NCI-H345 treated with DMSO at 0.1 percent for 48 hours (cell line): Measurements from ENCODE around the gene CCM2L.

Experiments
- DNase-seq: peaks from one replicate; lab custom pipeline; 2025; ENCODE audit not compliant: unreplicated experiment; lab: John Stamatoyannopoulos, UW

Gene CCM2L

GRCh38 chr20:31992086-31992485, 18.2 kb upstream of the CCM2L start:
- no peak for DNase-seq

DNA sequence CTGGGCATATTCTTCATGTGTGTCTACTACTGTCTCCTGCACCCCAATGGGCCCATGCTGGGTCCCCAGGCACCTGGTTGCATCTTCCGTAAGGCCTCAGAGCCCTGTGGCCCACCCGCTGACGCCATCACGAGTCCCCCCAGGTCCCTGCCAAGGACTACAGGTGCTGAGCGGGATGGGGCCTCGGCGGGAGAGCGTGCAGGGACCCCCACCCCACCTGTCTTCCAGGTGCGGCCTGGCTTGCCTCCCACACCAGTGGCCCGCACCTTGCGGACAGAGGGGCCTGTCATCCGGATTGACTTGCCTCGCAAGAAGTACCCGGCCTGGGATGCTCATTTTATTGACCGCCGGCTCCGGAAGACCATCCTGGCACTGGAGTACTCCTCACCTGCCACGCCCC, 13.2 kb upstream of the CCM2L start:
- DNase-seq: no peak

- no peak for DNase-seq
These were observed 12.0 kb upstream of the CCM2L start for GRCh38 chr20:31998246-31998645.

DNA sequence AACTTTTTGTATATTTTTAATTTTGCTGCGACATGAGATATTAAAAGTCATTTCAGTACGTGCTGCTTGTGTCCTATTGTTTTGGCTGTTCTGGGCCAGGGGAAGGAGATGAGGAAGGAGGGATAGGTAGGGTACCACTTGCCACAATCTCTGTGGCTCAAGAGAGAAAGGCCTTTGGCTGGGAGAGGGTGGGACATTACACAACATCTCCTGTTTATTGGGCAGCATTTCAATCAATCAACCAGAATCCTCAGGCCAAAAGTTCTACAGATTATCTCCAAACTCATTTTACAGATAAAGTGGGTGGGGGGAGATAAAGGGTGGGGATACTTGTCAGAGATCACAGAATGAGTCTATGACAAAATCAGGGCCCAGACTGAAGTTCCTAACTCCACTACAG, 6.9 kb upstream of the CCM2L start:
- DNase-seq: no peak

DNA sequence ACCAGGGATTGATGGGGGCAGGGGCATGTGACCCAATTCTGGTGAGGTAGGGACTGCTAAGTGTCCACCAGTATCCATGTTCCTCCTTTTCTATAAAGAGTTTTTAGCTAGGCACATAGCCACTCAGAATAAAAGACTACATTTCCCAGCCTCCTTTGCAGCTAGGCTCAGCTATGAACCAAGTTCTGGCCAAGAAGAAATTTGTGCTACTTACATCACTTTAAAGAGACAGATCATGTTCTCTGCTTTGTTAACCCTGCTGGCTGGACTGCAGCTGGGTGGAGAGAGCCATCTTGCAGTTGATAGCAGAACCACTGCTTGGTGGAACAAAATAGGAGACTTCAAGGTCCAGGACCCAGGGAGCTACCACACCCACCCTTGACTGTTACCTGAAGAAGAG, 5.3 kb upstream of the CCM2L start:
- no peak for DNase-seq

DNA sequence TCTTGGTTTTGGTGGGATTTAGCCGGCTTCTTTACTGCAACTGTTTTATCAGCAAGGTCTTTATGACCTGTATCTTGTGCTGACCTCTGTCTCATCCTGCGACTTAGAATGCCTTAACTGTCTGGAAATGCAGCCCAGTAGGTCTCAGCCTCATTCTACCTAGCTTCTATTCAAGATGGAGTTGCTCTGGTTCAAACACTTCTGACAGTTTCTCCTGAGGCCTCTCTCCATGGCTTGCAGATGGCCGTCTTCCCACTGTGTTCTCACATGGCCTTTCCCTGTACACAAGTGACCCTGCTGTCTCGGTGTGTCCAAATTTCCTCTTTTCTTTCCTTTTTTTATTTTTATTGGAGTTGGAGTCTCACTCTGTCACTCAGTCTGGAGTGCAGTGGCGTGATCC, 4.2 kb upstream of the CCM2L start:
- no peak for DNase-seq

DNA sequence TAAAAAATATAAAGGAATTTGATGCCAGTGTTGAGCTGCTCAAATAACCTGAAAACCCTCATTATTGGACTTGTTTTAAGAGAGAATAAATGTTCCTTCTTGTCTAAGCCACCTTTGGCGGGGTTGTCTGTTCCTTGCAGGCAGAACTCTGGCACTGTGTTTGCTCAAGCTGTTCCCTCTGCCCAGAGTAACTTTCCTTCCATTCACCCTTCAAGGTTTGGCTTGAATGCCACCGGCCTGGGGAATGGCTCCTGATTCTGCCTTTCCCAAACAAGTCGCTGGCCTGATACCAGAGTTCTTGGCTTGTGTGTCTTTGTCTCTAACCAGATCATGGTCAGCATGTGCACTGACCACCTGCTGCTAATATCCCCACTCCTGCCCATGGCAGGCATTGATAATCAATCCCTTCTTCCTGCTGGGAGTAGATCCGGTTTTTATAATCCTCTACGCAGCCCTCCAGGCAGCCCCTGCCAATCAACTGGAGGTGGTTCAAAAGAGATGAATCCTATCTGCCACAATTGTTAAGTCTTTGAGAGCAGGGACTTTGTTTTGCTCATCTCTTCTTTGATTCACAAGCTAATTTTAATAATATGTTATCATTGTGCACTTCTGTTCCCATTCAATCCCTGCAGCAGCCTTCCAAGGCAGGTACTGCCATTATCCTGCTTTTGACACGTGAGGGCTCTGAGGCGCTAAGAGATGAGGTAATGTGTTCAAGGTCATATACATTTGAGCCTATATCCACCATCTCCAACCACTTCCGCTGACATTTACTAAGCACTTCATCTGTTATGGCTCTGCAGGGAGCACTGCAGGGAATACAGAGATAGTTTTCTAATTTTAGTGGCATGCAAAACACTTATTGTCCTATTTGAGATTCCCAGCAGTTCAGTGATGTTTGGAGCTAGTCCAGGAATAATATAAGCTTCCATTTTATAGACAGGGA, 3.1 kb upstream of the CCM2L start:
- peak; percentile 72 for DNase-seq

GRCh38 chr20:32007787-32008616, 2.2 kb upstream of the CCM2L start:
- no peak for DNase-seq

- DNase-seq: no peak
These were observed 674 bp upstream of the CCM2L start for GRCh38 chr20:32009564-32009963.

- DNase-seq: no peak
These were observed 428 bp downstream of the CCM2L start for GRCh38 chr20:32010666-32011065.

DNA sequence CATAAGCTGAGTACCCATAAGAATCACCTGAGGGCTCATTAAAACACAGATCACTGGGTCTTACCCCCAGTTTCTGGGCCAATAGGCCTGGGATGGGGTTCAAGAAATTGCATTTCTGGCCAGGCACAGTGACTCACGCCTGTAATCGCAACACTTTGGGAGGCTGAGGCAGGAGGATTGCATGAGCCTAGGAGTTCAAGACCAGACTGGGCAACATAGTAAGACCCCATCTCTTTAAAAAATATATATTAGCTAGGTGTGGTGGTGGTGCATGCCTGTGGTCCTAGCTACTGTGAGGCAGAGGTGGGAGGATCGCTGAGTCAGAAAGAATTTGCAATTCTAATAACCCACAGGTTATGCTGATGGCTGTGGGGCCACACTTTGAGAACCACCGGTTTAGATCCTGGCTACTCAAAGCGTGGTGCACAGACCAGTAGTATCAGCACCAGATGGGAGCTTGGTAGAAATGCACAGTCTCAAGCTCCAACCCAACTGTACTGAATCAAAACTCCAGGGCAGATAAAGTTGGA, 2.0 kb downstream of the CCM2L start:
- no peak for DNase-seq

GRCh38 chr20:32013326-32013725, 3.1 kb downstream of the CCM2L start:
- DNase-seq: no peak

GRCh38 chr20:32017711-32018251, 7.5 kb downstream of the CCM2L start:
- DNase-seq: peak; percentile 92

DNA sequence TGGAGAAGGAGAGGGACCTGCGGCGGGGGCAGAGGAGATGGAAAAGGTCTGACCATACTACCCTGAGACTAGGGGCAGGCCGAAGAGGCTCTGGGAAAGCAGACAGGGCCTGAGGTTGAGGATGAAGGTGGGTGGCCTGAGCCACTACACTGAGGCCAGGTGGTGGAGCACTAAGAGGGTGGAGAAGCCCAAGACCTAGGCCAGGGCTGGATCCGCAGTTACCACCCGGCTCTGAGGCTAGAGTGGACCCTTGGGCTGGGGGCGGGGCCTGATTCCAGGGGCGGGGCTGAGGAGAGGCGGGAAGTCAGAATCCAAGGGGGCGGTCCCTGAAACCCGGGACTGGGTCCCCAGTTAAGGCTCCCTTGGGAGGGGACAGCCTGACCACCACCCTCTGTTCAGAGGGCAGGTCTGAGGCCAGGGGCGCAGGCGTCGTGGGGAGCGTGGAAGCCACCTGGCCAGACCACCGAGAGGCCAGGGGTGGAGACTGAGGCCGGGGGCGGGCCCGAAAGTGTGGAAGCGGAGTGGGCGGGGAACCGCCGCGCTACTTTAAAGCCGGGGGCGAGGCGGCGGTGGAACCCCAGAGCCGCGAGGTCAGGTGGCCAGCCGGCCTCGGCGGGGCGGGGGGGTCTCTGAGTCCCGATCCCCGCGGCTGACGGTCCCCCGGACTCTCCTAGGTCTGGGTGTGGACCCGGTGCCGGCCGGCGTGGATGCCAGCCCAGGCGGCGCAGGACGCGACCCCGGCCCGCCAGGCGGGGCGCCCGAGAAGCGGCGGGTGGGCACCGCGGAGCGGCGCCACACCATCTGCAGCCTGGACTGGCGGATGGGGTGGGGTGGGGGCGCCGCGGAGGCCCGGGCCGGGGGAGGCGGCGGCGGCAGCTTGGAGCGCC, 8.3 kb downstream of the CCM2L start:
- peak; percentile 97 for DNase-seq

DNA sequence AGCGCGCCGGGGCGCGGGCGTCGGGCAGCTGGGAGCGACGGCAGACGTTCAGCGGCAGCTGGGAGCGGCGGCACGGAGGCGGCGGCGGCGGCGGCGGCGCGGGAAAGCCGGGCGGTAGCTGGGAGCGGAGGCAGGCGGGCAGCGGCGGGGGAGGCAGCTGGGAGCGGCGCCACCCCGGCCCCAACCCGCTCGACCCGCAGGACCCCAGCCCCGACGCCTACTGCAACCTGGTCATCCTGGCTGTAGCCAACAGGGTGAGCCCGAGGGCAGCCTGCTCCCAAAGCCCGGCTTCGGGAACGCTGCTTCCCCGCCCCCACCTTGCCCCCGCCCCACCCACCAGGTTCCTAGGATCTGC, 8.9 kb downstream of the CCM2L start:
- peak; percentile 31 for DNase-seq

GRCh38 chr20:32019563-32020463, 9.6 kb downstream of the CCM2L start:
- DNase-seq: peak; percentile 31

- DNase-seq: no peak
These were observed 10.9 kb downstream of the CCM2L start for GRCh38 chr20:32021091-32021490.

DNA sequence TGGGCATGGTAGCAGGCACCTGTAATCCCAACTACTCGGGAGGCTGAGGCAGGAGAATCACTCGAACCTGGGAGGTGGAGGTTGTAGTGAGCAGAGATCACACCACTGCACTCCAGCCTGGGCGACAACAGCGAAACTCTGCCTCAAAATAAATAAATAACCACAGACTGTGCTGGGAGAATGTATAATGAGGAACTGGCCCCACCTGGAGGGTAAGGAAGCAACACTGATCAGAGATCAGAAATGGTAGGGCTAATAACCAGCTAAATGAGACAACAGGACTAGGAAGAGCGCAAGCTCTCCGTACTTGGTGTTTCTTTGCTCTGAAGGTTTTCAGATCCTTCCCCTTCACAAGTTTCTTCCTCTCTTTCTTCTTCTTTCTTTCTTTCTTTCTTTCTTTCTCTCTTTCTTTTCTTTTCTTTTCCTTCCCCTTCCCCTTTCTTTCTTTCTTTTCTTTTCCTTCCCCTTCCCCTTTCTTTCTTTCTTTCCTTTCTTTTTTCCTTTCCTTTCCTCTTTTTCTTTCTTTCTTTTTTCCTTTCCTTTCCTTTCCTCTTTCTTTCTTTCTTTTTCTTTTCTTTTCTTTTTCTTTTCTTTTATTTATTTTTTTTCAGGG, 14.6 kb downstream of the CCM2L start:
- DNase-seq: no peak

DNA sequence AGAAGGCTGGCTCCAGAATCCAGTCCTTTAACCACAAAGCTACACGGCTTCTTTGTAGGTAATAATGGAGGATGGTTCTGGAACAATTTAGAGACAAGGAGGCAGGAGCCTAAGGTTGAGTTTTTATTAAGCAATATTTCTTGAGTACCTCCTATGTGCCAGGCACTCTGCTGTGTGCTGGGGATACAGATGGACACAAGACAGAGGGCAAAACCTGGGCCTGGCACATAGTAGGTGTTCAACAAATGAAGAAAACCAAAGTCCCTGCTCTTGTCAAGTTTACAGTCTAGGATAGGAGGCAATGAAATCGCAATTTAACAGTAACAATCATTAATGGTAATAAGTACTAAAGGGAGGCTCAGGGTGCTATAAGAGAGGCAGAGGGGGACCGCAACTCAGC, 17.4 kb downstream of the CCM2L start:
- DNase-seq: no peak
